HUES48 (cell line): ENCODE data around the gene ZNF71.
A peak's percentile ranks its signal among the peaks of the same experiment; 100 is the strongest.

Experiments used
- H3K27ac ChIP-seq: one replicate; pipeline ENCODE4 v1.7.0; 2013; ENCODE audit warnings: low read depth, low read length, inconsistent platforms
- H3K27me3 ChIP-seq: 2 replicates; pipeline ENCODE4 v1.6.1; 2013; ENCODE audit warnings: mild to moderate bottlenecking, low read length; ENCODE audit not compliant: control insufficient read depth, insufficient read depth
- H3K36me3 ChIP-seq: 2 replicates; pipeline ENCODE4 v1.6.1; 2013; ENCODE audit warnings: low read length; ENCODE audit not compliant: control insufficient read depth, insufficient read depth
- H3K4me1 ChIP-seq: 2 replicates; pipeline ENCODE4 v1.6.1; 2013; ENCODE audit warnings: mild to moderate bottlenecking, low read length; ENCODE audit not compliant: control insufficient read depth, insufficient read depth
- H3K4me3 ChIP-seq: 2 replicates; pipeline ENCODE4 v1.5.1; 2013; ENCODE audit warnings: mild to moderate bottlenecking, low read depth, low read length
- H3K9ac ChIP-seq: 2 replicates; pipeline ENCODE4 v1.6.1; 2013; ENCODE audit warnings: mild to moderate bottlenecking, low read depth, low read length, moderate library complexity
- H3K9me3 ChIP-seq: 2 replicates; pipeline ENCODE4 v1.6.1; 2013; ENCODE audit warnings: low read length; ENCODE audit not compliant: control insufficient read depth, insufficient read depth

The ZNF71 gene

GRCh38 chr19:56595548-56595899 lies 422 bp downstream of the ZNF71 start:
- H3K36me3 ChIP-seq: peaks cover 4% of the 10 kb centered on the region; the same call in 1 of the 2 replicates
- peak overlapping the region; percentile 78 for H3K9ac ChIP-seq
- H3K4me1 ChIP-seq: no peaks in the 10 kb centered on the region
- peak overlapping the region; percentile 93 for H3K4me3 ChIP-seq
- no peaks in the 10 kb centered on the region for H3K27me3 ChIP-seq
- H3K9me3 ChIP-seq: peaks cover 29% of the 10 kb centered on the region
- no peak overlapping the region for H3K27ac ChIP-seq

DNA sequence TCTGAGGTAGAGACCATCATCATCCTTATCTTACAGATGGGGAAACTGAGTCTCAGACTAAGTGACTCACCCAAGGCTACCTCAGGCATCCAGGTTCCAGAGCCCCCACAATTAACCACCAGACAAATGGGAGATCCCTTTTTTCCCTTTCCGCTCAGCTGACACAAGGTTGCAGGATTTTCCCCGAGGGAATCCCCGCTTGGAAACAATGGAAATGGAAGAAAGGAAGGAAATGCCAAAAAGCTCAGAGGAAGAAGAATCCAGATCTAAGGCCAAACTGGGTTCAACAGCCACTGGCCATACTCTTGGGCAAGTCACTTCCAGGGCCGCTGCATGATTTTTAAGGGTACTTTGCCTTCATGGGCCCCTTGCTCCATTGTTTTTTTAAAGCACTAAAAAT lies 1.6 kb downstream of the ZNF71 start:
- Histone ChIP-seq H3K36me3 (peaks cover 12% of the 10 kb centered on the region; the same call in 1 of the 2 replicates), H3K4me1 (no peaks in the 10 kb centered on the region), H3K27ac (no peak overlapping the region), H3K4me3 (no peak overlapping the region), H3K27me3 (no peaks in the 10 kb centered on the region), H3K9ac (no peak overlapping the region), H3K9me3 (peaks cover 29% of the 10 kb centered on the region)

DNA sequence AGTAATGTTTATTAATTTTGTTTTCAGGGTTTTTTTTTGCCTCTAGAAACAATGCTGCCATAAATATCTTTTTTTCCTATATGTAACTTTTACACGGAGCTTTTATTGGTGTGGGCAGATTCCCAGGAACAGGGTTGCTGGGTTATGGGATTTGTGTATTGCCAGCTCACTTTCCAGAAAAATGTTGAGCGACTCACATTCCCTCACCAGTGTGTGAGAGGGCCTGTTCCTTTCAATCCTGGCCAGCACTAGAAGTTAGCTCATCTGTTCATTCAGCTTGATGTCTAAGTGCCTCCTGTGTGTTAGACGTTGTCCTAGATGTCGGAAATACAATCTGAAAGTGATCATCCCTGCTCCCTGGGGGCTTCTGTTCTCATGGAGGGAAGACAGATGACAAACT lies 2.6 kb downstream of the ZNF71 start:
- H3K4me3 ChIP-seq: no peak overlapping the region
- no peaks in the 10 kb centered on the region for H3K4me1 ChIP-seq
- no peak overlapping the region for H3K27ac ChIP-seq
- H3K9me3 ChIP-seq: peaks cover 36% of the 10 kb centered on the region
- H3K9ac ChIP-seq: no peak overlapping the region
- H3K27me3 ChIP-seq: no peaks in the 10 kb centered on the region
- H3K36me3 ChIP-seq: peaks cover 12% of the 10 kb centered on the region; the same call in 1 of the 2 replicates

GRCh38 chr19:56601375-56601774 lies 6.3 kb downstream of the ZNF71 start:
- Histone ChIP-seq H3K9ac (no peak overlapping the region), H3K4me3 (no peak overlapping the region), H3K27me3 (no peaks in the 10 kb centered on the region), H3K36me3 (peaks cover 12% of the 10 kb centered on the region; the same call in 1 of the 2 replicates), H3K9me3 (peaks cover 65% of the 10 kb centered on the region), H3K4me1 (no peaks in the 10 kb centered on the region), H3K27ac (no peak overlapping the region)

DNA sequence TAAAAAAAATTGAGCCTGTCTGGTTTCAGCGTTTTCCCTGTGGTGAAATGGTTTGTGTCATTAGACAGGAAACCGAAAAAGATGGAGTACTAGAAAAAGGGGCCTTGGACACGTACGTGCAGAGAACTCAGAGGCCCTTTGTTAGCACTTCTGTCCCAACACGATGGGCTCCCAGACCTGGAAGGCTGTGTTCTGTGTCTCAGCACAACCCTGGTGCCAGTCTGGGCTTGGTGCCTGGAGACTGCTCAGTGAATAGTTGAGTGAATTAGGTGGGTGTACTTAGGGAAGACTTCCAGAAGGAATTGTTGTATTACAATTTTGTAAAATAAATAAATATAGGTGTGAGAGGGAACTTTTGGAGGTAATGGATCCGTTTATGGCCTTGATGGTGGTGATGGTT lies 8.7 kb downstream of the ZNF71 start:
- Histone ChIP-seq H3K9ac (no peak overlapping the region), H3K27me3 (no peaks in the 10 kb centered on the region), H3K4me1 (no peaks in the 10 kb centered on the region), H3K4me3 (no peak overlapping the region), H3K36me3 (peaks cover 8% of the 10 kb centered on the region; the same call in 1 of the 2 replicates), H3K9me3 (peaks cover 74% of the 10 kb centered on the region), H3K27ac (no peak overlapping the region)

DNA sequence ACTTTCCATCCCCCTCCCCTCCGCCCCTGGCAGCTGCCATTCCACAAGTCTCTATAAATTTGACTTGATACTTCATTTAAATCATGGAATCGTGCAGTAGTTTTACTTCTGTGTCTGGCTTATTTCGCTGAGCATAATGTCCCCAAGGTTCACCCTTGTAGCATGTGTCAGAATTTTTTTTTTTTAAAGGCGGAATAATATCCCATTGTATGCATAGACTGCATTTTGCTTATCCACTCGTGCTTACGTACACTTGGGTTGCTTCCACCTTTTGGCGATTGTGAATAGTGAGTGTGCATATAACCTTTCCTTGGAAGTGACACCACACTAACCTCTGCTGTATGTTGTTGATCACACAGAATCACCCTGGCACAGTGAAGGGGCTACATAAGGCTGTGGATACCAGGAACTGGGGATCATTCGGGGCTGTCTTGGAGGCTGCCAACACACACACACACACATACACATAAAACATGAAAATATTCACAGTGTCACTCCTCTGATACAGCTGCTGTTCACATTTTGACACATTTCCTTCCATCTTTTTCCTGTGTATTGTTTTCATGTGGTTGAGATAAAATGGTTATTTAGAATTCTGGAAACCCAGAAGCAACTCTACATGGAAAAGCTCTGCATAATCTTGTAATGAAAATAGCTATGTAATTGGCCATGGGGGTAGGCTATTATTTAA lies 13.3 kb downstream of the ZNF71 start:
- no peak overlapping the region for H3K9ac ChIP-seq
- H3K9me3 ChIP-seq: peaks cover 85% of the 10 kb centered on the region
- H3K4me1 ChIP-seq: no peaks in the 10 kb centered on the region
- no peak overlapping the region for H3K4me3 ChIP-seq
- H3K27me3 ChIP-seq: no peaks in the 10 kb centered on the region
- no peak overlapping the region for H3K27ac ChIP-seq
- H3K36me3 ChIP-seq: peaks cover 4% of the 10 kb centered on the region

GRCh38 chr19:56611288-56611687 lies 16.2 kb downstream of the ZNF71 start:
- no peak overlapping the region for H3K4me3 ChIP-seq
- H3K27ac ChIP-seq: no peak overlapping the region
- no peaks in the 10 kb centered on the region for H3K27me3 ChIP-seq
- peaks cover 86% of the 10 kb centered on the region for H3K9me3 ChIP-seq
- no peaks in the 10 kb centered on the region for H3K4me1 ChIP-seq
- H3K9ac ChIP-seq: no peak overlapping the region
- peaks cover 4% of the 10 kb centered on the region for H3K36me3 ChIP-seq

DNA sequence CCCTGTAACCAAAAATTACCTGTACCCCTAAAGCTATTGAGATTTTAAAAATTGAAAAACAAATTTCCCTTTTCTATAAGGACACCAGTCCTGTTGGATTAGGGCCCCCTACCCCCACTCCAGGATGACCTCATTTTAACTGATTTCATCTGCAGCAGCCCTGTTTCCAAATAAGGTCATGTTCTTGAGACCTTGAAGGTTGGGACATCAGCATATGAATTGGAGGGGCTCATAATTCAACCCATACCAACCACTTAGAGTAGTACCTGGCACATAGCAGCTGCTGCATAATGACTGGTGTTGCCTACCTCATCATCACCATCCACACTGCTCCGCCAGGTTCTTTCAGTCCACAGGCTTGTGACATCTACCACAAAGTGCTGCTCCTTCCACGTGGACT lies 17.6 kb downstream of the ZNF71 start:
- Histone ChIP-seq H3K9ac (no peak overlapping the region), H3K9me3 (peaks cover 92% of the 10 kb centered on the region), H3K4me1 (no peaks in the 10 kb centered on the region), H3K4me3 (no peak overlapping the region), H3K36me3 (peaks cover 4% of the 10 kb centered on the region), H3K27ac (no peak overlapping the region), H3K27me3 (no peaks in the 10 kb centered on the region)

DNA sequence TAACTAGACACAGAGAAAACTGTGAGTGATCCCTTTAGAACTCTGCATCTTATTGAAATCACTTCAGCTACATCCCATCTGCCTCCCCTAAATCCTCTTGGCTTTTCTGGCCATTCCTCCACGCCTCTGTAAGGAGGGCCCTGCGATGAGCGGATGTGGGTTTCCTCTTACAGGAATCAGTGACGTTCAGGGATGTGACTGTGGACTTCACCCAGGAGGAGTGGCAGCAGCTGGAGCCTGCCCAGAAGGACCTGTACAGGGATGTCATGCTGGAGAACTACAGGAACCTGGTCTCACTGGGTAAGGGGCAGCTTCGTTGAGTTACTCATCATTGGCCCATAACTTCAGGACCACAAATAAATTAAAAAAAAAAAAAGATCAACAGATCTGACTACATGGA lies 18.5 kb downstream of the ZNF71 start:
- Histone ChIP-seq H3K9ac (no peak overlapping the region), H3K27ac (no peak overlapping the region), H3K4me3 (no peak overlapping the region), H3K4me1 (no peaks in the 10 kb centered on the region), H3K9me3 (peaks cover 95% of the 10 kb centered on the region), H3K36me3 (peaks cover 4% of the 10 kb centered on the region), H3K27me3 (no peaks in the 10 kb centered on the region)

GRCh38 chr19:56617531-56617930 lies 22.4 kb downstream of the ZNF71 start:
- Histone ChIP-seq H3K9ac (no peak overlapping the region), H3K27me3 (no peaks in the 10 kb centered on the region), H3K27ac (no peak overlapping the region), H3K36me3 (peaks cover 18% of the 10 kb centered on the region), H3K4me3 (no peak overlapping the region), H3K4me1 (no peaks in the 10 kb centered on the region), H3K9me3 (peaks cover 92% of the 10 kb centered on the region)

DNA sequence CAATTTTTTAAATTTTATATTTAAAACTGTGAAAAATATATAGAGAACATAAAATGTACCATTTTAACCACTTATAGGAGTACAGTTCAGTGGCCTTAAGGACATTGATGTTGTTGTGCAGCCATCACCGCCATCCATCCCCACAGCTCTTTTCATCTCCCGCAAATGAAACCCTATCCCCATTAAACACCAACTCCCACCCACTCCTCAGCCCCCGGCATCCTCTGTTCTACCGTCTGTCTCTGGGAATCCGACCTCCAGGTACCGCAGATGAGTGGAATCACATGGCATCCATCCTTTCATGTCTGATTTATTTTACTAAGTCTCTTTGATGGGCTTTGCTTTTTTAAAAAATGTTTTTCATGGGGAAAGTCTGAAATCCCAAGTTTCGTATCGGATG lies 24.0 kb downstream of the ZNF71 start:
- Histone ChIP-seq H3K36me3 (peaks cover 18% of the 10 kb centered on the region), H3K4me3 (no peak overlapping the region), H3K9ac (no peak overlapping the region), H3K9me3 (peaks cover 93% of the 10 kb centered on the region), H3K27ac (no peak overlapping the region), H3K27me3 (no peaks in the 10 kb centered on the region), H3K4me1 (no peaks in the 10 kb centered on the region)
